ENCODE data around the gene ALDH1L2. TPM values are rescaled to one million over a fixed set of nuclear protein-coding genes. Genes with fewer than 3 reads are reported as not detected.

ALDH1L2 gene
- polyA plus RNA-seq, 1 donor (not counting 4 experiments of a cell fraction or from before 2014, with no cell fraction given), result 1.8 TPM

DNA sequence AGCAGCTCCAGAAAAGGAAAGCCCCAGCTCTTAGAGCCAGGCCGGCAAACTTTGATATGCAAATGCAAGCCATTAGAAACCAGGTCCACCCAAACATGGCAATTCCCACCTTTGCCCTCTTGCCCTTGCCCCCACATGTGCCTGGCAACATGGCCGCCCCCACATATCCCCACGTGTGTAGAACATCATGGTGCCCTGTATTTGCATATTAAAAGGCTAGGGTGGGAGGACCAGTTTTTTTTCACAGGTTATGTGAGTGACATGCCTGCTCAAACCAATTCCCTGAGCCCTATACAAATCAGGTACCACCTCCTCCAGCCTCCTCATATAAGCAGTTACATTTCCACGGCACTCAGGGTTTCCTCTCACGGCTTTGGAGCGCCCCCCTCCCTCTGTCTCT is 6.1 kb upstream of the ALDH1L2 start:
- Histone ChIP-seq H3K27ac (ENCODE audit: control insufficient read depth, insufficient read depth, low read length) (no peak overlapping the region), H3K9ac (ENCODE audit: control insufficient read depth, extremely low read depth, insufficient read depth, low read length) (no peak overlapping the region), H3K9me3 (ENCODE audit: control insufficient read depth, low read depth, low read length) (no peaks in the 10 kb centered on the region), H4K20me1 (ENCODE audit: control insufficient read depth, extremely low read depth, insufficient read depth, low read length) (no peaks in the 10 kb centered on the region), H3K4me1 (ENCODE audit: control insufficient read depth, extremely low read depth, insufficient read depth, low read length) (peaks cover 6% of the 10 kb centered on the region), H3K4me3 (ENCODE audit: control insufficient read depth in 2 of 3, extremely low read depth in 1 of 3, insufficient read depth in 2 of 3, low read depth in 1 of 3, low read length in 3 of 3) (no peak overlapping the region), H3K9me1 (ENCODE audit: control insufficient read depth, extremely low read depth, insufficient read depth, low read length) (no peaks in the 10 kb centered on the region), H3K79me2 (ENCODE audit: control insufficient read depth, insufficient read depth, low read length) (no peaks in the 10 kb centered on the region), H3K4me2 (ENCODE audit: control insufficient read depth, extremely low read depth, insufficient read depth, low read depth, low read length) (no peak overlapping the region), H2AFZ (ENCODE audit: control insufficient read depth, low read length) (no peak overlapping the region), H3K27me3 (ENCODE audit: control insufficient read depth, extremely low read depth, insufficient read depth, low read length) (no peaks in the 10 kb centered on the region), H3K36me3 (ENCODE audit: control insufficient read depth in 2 of 2, extremely low read depth in 1 of 2, insufficient read depth in 2 of 2, low read length in 2 of 2) (no peaks in the 10 kb centered on the region)
- dilution Hi-C loops (cut with MboI; ENCODE audit: extremely low pct_ligation_motif_present, low sequenced_read_pairs), result no loop called here
- TF ChIP-seq EZH2 (IDR thresholded peaks at IDR 0.05; ENCODE audit: low read length) (no peak), CTCF (optimal IDR thresholded peaks at IDR 0.05 in 1 of 3, IDR thresholded peaks at IDR 0.05 in 1 of 3, conservative IDR thresholded peaks at IDR 0.05 in 1 of 3; ENCODE audit: extremely low read depth in 1 of 3, insufficient read depth in 2 of 3, low read length in 3 of 3) (no peak)
- FAIRE-seq, result no peak
- no peak for DNase-seq (ENCODE audit: low read depth, low spot score)

GRCh38 chr12:105089817-105090216 is 5.6 kb upstream of the ALDH1L2 start:
- Histone ChIP-seq H3K4me2 (ENCODE audit: control insufficient read depth, extremely low read depth, insufficient read depth, low read depth, low read length) (no peak overlapping the region), H3K9ac (ENCODE audit: control insufficient read depth, extremely low read depth, insufficient read depth, low read length) (no peak overlapping the region), H3K4me3 (ENCODE audit: control insufficient read depth in 2 of 3, extremely low read depth in 1 of 3, insufficient read depth in 2 of 3, low read depth in 1 of 3, low read length in 3 of 3) (no peak overlapping the region), H3K4me1 (ENCODE audit: control insufficient read depth, extremely low read depth, insufficient read depth, low read length) (peaks cover 6% of the 10 kb centered on the region), H3K36me3 (ENCODE audit: control insufficient read depth in 2 of 2, extremely low read depth in 1 of 2, insufficient read depth in 2 of 2, low read length in 2 of 2) (no peaks in the 10 kb centered on the region), H3K9me1 (ENCODE audit: control insufficient read depth, extremely low read depth, insufficient read depth, low read length) (no peaks in the 10 kb centered on the region), H3K27me3 (ENCODE audit: control insufficient read depth, extremely low read depth, insufficient read depth, low read length) (no peaks in the 10 kb centered on the region), H4K20me1 (ENCODE audit: control insufficient read depth, extremely low read depth, insufficient read depth, low read length) (no peaks in the 10 kb centered on the region), H3K27ac (ENCODE audit: control insufficient read depth, insufficient read depth, low read length) (no peak overlapping the region), H2AFZ (ENCODE audit: control insufficient read depth, low read length) (no peak overlapping the region), H3K9me3 (ENCODE audit: control insufficient read depth, low read depth, low read length) (no peaks in the 10 kb centered on the region), H3K79me2 (ENCODE audit: control insufficient read depth, insufficient read depth, low read length) (no peaks in the 10 kb centered on the region)
- dilution Hi-C loops (cut with MboI; ENCODE audit: extremely low pct_ligation_motif_present, low sequenced_read_pairs), result no loop called here
- no peak for DNase-seq (ENCODE audit: low read depth, low spot score)
- FAIRE-seq, result no peak
- TF ChIP-seq EZH2 (IDR thresholded peaks at IDR 0.05; ENCODE audit: low read length) (no peak), CTCF (optimal IDR thresholded peaks at IDR 0.05 in 1 of 3, IDR thresholded peaks at IDR 0.05 in 1 of 3, conservative IDR thresholded peaks at IDR 0.05 in 1 of 3; ENCODE audit: extremely low read depth in 1 of 3, insufficient read depth in 2 of 3, low read length in 3 of 3) (no peak)
